ENCODE data around the gene GPATCH4. TPM values are rescaled to one million over a fixed set of nuclear protein-coding genes. Genes with fewer than 3 reads are reported as not detected.

The GPATCH4 gene
- total and polyA plus RNA-seq, 2 of the 4 experiments (the other 2 are of a cell fraction) = 32.6 to 41.8 TPM

DNA sequence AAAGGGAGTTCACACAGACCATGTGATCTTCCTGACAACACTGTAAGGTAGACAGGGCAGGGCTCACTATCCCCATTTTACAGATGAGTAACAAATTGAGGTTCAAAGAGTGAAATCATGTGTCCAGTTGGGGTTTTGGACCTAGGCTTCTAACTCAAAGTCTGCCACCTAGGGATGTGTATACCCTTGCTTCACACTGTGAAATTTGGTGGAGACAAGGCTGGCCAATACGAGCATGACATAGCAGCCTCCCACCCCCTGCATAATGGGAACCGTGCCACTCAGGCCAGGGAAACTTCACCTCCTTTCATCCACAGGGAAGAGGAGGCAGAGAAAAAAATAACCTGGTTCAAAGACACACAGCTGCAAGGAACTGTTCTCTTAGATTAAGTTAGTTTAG lies 35.8 kb downstream of the GPATCH4 start:
- POLR2A ChIA-PET (ENCODE audit: unreplicated experiment) = no interaction called here
- no peak overlapping the region for H4K8ac ChIP-seq (ENCODE audit: low read depth in 2 of 2, low read length in 2 of 2)
- CTCF ChIA-PET = no interaction called here
- no TSS peak for BruUV-seq (replicated peaks)
- H4K91ac ChIP-seq (ENCODE audit: insufficient read depth, low read depth, low read length) = no peak overlapping the region
- no peak overlapping the region for H2BK5ac ChIP-seq (ENCODE audit: low read depth, low read length, poor library complexity, severe bottlenecking)
- no peak overlapping the region for H3K18ac ChIP-seq (ENCODE audit: low read depth, low read length)
- no CpG with 5 or more reads among the region's 2 CpGs for WGBS, 2 experiments (ENCODE audit: extremely low coverage in 2 of 2, insufficient read length in 1 of 2)
- no peak overlapping the region for H2BK120ac ChIP-seq (ENCODE audit: low read depth, low read length)
- no peak overlapping the region for H3K27ac ChIP-seq (ENCODE audit: insufficient read depth, low read length)
- no peak overlapping the region for H3K4ac ChIP-seq (ENCODE audit: low read depth, low read length)
- TF ChIP-seq ELK1 (IDR thresholded peaks at IDR 0.05; ENCODE audit: borderline replicate concordance, low read depth, low read length) = no peak
- TF ChIP-seq, protein P1, sequence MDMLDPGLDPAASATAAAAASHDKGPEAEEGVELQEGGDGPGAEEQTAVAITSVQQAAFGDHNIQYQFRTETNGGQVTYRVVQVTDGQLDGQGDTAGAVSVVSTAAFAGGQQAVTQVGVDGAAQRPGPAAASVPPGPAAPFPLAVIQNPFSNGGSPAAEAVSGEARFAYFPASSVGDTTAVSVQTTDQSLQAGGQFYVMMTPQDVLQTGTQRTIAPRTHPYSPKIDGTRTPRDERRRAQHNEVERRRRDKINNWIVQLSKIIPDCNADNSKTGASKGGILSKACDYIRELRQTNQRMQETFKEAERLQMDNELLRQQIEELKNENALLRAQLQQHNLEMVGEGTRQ (IDR thresholded peaks at IDR 0.05; ENCODE audit: low read depth, low read length) = no peak
- no peak for TF ChIP-seq NFE2L2 (IDR thresholded peaks at IDR 0.05; ENCODE audit: low read depth, low read length)
- TF ChIP-seq RFX5 (IDR thresholded peaks at IDR 0.05; ENCODE audit: low read depth, low read length) = no peak
- TF ChIP-seq, protein P2, sequence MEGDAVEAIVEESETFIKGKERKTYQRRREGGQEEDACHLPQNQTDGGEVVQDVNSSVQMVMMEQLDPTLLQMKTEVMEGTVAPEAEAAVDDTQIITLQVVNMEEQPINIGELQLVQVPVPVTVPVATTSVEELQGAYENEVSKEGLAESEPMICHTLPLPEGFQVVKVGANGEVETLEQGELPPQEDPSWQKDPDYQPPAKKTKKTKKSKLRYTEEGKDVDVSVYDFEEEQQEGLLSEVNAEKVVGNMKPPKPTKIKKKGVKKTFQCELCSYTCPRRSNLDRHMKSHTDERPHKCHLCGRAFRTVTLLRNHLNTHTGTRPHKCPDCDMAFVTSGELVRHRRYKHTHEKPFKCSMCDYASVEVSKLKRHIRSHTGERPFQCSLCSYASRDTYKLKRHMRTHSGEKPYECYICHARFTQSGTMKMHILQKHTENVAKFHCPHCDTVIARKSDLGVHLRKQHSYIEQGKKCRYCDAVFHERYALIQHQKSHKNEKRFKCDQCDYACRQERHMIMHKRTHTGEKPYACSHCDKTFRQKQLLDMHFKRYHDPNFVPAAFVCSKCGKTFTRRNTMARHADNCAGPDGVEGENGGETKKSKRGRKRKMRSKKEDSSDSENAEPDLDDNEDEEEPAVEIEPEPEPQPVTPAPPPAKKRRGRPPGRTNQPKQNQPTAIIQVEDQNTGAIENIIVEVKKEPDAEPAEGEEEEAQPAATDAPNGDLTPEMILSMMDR (conservative IDR thresholded peaks at IDR 0.05; ENCODE audit: low read depth, low read length) = no peak
- TF ChIP-seq RAD21 (IDR thresholded peaks at IDR 0.05; ENCODE audit: low read length) = no peak
- no peak for TF ChIP-seq CHD1 (IDR thresholded peaks at IDR 0.05; ENCODE audit: low read depth, low read length)
- TF ChIP-seq POLR2A (IDR thresholded peaks at IDR 0.05; ENCODE audit: low read depth, low read length) = no peak
- no peak for TF ChIP-seq RCOR1 (IDR thresholded peaks at IDR 0.05; ENCODE audit: insufficient replicate concordance, low read length)
- no peak for TF ChIP-seq FOS (IDR thresholded peaks at IDR 0.05; ENCODE audit: low read depth, low read length)
- no peak for TF ChIP-seq MAZ (IDR thresholded peaks at IDR 0.05; ENCODE audit: borderline replicate concordance, low read depth, low read length)
- TF ChIP-seq CEBPB (IDR thresholded peaks at IDR 0.05; ENCODE audit: low read depth, low read length) = no peak
- TF ChIP-seq MXI1 (IDR thresholded peaks at IDR 0.05; ENCODE audit: borderline replicate concordance, low read depth, low read length) = no peak
- no peak for TF ChIP-seq BHLHE40 (IDR thresholded peaks at IDR 0.05; ENCODE audit: low read depth, low read length)
- TF ChIP-seq MAFK (IDR thresholded peaks at IDR 0.05; ENCODE audit: low read depth, low read length) = no peak
- no peak for TF ChIP-seq SMC3 (IDR thresholded peaks at IDR 0.05; ENCODE audit: low read depth, low read length)
- H3K36me3 ChIP-seq (ENCODE audit: control insufficient read depth, insufficient read depth, low read length) = peaks cover 23% of the 10 kb centered on the region
- no peak overlapping the region for H2AFZ ChIP-seq (replicated peaks; ENCODE audit: low read length, poor library complexity)
- H3K4me1 ChIP-seq (ENCODE audit: control insufficient read depth, insufficient read depth, low read length) = peaks cover 2% of the 10 kb centered on the region; the same call in 1 of the 2 replicates
- H3K9me3 ChIP-seq (ENCODE audit: control insufficient read depth, insufficient read depth, low read length) = no peaks in the 10 kb centered on the region
- H3K79me1 ChIP-seq (ENCODE audit: low read depth in 1 of 2, low read length in 2 of 2) = peaks cover 10 to 24% of the 10 kb centered on the region in 2 experiments
- no peak overlapping the region for H2AK5ac ChIP-seq (ENCODE audit: low read depth, low read length)
- no peak overlapping the region for H2BK20ac ChIP-seq (ENCODE audit: low read depth, low read length)
- H3K4me2 ChIP-seq (ENCODE audit: low read depth, low read length) = no peak overlapping the region
- no peaks in the 10 kb centered on the region for H4K20me1 ChIP-seq (ENCODE audit: insufficient read depth, low read length)
- intact Hi-C loops (cut with micrococcal nuclease) = no loop called here
- H2AK9ac ChIP-seq (replicated peaks; ENCODE audit: low read depth, low read length, poor library complexity) = no peak overlapping the region
- H3K4me3 ChIP-seq (ENCODE audit: insufficient read depth, low read depth, low read length) = no peak overlapping the region
- no peak overlapping the region for H2BK15ac ChIP-seq (ENCODE audit: low read depth, low read length)
- DNase-seq (no peak), ATAC-seq (ENCODE audit: low read depth) (no peak)
- H3K23ac ChIP-seq (ENCODE audit: low read depth, low read length) = no peak overlapping the region
- no peaks in the 10 kb centered on the region for H3K27me3 ChIP-seq (ENCODE audit: control insufficient read depth, insufficient read depth, low read length)
- dilution Hi-C loops (cut with HindIII; ENCODE audit: low sequenced_read_pairs, unreplicated experiment) = no loop called here
- H3K9ac ChIP-seq (ENCODE audit: low read depth, low read length) = no peak overlapping the region
- H3K9me1 ChIP-seq (ENCODE audit: insufficient read depth, low read length) = peaks cover 18% of the 10 kb centered on the region
- H3K56ac ChIP-seq (ENCODE audit: extremely low read depth, insufficient read depth, low read length) = no peak overlapping the region
- H3K14ac ChIP-seq (replicated peaks; ENCODE audit: low read depth, low read length) = no peak overlapping the region
- no peak overlapping the region for H4K5ac ChIP-seq (ENCODE audit: low read depth, low read length)
- in situ Hi-C loops (cut with MboI; ENCODE audit: low sequenced_read_pairs) = no loop called here

Measured in IMR-90 (cell line).